HG03457 (cell line): ENCODE measurements around the gene APH1B.

Source experiments
- ATAC-seq: cut with Tn5 transposase; IDR thresholded peaks from one replicate; pipeline ENCODE4 v1.9.1; 2021; ENCODE audit warnings: moderate number of reproducible peaks; ENCODE audit not compliant: unreplicated experiment

The APH1B gene

GRCh38 chr15:63251701-63252100 lies 25.7 kb upstream of the APH1B start:
- no peak for ATAC-seq

DNA sequence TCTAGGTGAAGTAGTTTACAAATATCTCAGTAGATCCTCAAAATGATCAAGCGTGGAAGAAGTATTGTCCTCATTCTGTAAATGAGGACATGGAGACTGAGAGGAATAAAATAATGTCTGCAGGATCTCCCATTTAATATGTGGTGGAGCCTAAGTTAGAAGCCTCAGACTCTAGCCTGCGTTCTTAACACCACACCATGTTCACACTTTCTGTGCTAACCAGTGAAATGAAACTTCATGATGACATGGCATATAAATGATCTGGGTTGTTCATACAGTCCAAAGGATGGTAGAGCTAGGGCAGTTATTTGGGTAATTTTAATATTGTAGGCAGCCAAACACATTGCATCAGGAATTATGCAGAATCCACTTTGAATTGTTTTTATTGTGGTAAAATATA lies 25.1 kb upstream of the APH1B start:
- ATAC-seq = no peak

DNA sequence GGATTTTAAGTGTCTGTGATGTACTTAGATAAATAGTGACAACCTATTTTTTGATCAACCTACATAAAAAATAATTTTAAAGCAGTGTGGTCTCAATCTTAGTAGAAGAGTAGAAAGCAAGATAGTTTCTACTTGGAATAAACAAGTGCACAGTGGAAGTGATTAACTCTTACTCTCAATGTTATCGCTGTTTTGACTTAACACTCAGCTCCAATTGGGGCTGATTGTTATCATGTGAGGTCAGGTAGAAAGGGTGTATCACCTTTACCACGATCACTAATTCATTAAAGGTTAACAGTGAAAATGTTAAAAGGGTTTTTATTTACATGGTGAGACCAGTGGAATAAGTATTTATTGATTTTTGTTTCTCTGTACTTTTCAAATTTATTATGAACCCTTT lies 22.4 kb upstream of the APH1B start:
- ATAC-seq = no peak

- no peak for ATAC-seq
Observed at GRCh38 chr15:63255489-63255990, 21.9 kb upstream of the APH1B start.

GRCh38 chr15:63256433-63257274 lies 20.8 kb upstream of the APH1B start:
- ATAC-seq = no peak

DNA sequence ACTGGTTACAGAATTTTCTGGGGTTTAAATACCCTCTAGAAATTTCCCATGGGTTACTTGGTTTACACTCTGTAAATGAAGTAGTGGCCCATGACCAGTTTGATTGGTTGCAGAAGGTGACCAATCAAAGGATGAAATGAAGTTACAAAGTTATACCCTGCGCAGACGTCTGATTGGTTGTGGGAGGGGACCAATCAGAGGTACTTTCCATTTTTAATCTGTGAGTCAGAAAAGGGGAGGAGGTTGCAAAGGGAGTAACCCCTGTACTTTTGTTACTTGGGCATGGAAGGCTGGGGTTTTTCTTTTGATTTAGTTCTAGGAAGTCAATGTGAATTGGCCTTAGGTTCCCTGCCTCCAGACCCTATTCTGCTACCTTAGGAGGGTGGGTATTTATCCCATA lies 18.7 kb upstream of the APH1B start:
- no peak for ATAC-seq

- no peak for ATAC-seq
Observed at GRCh38 chr15:63260791-63261190, 16.6 kb upstream of the APH1B start.

DNA sequence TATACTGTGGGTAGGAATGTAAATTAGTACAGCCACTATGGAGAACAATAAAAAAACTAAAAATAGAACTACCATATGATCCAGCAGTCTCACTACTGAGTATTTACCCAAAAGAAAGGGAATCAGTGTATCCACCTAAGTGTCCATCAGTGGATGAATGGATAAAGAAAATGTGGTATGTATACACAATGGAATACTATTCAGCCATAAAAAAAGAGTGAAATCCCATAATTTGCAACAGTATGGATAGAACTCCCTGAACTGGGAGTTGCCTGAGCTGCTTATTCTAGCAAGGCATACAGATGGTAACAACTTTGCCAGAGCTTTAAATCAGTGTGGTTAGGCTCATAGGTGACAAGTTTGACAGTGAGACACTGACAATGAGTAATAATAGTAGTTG lies 16.1 kb upstream of the APH1B start:
- ATAC-seq = no peak

DNA sequence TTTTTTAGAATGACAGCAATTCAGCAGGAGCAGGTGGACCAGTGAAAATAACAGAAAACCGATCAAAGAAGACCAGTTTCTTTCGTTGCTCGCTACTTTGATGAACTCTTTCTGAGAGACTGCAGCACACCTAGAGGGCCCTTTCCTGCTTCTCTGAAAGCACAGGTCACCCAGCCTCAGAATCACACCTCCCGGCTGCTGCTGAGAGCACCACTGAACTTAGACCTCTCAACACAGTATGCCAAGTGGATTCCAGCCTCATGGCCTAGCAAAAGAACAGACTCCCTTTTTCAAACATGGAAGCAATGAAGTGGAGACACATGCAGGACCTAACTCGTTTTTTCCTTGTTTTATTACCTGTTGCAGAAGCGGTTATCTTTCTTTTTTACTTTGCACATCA lies 13.9 kb upstream of the APH1B start:
- no peak for ATAC-seq

DNA sequence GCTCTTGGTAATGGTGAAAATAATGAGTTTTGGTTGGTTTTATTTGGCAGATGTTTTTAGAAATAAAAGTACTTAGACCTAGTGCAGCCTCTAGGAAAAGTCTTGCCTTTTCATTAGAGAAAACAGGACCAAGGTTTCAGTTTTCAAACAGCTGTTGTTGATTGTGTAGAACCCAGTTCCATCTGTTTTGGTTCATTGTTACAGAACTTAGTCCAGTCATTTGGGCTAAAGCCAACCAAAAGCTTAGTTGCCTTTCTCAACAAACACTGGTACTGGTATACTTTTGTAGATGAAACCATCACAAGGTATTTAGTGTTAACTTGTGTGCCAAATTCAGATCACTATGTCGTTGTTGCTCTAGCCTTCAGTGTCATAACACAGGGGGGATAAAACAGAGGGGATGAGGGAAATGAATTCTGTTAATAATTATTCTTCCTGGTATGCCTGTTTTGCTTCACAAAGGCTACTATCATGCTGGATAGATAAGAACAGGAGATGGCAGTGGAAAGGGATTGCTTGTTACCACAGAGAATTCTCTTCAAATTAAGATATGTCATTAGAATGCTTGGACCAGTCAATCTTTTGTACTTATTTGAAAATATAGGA lies 12.6 kb upstream of the APH1B start:
- no peak for ATAC-seq

DNA sequence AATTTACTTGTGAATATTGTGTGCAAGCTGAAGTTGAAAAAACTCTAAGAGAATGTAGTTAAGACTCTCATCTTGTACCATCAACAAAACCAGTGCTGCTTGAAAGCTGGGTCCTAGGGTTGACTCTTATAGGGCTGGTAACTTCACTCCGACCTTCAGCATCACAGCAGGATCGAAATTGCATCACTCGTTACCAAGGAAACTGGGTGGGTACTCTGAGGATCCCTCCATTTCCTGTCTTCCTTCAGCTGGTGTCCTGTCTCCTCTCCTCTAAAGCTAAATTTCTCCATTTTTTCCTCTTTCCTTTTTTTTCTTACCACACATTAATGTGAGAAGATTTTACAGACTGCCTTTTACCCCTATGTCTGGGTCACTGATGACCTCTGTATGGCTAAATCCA lies 3.0 kb upstream of the APH1B start:
- ATAC-seq = no peak

DNA sequence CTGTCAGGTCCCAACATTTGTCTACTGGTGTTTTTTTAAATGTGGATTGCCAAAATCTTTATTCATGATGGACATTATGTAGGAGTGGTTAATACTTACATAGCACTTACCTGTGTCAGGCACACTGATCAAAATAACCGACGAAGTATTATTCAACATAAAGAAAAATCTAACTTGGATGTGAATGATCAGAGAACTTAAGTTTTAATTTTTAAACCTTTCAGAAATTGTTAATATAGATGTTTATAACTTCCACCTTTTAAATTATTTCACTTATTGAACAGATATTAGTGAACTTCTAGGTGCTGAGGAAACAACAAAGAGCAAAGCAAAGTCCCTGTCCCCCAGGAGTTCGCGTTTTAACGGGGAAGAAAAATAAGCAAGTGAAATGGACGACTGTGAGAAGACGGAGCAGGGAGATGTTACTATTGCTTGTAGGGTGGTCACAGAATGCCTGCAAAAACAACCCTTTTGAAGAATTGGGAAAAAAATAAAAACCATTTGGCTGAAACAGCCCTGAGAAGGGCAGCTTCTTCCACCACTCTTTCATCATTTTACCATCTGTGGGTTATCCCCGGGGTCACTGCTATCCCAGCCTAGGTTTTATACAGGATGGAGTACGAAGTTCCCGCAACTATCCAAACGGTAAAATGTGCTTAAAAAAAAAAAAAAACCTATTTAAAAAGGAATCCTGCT lies 915 bp upstream of the APH1B start:
- ATAC-seq = no peak

- no peak for ATAC-seq
Observed at GRCh38 chr15:63277893-63278456, 570 bp downstream of the APH1B start.

- no peak for ATAC-seq
Observed at GRCh38 chr15:63283126-63283525, 5.7 kb downstream of the APH1B start.

DNA sequence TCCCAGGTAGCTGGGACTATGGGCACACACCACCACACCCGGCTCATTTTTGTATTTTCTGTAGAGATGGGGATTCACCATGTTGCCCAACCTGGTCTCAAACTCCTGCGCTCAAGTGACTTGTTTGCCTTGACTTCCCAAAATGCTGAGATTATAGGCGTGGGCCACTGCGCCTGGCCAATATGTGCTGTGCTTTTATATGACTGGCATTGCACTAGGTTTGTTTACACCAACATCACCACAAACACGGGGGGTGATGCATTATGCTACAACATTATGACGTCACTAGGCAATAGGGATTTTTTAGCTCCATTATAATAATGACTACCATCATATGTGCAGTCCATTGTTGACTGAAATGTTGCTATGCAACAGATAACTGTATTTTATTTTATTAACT lies 6.9 kb downstream of the APH1B start:
- ATAC-seq = no peak

DNA sequence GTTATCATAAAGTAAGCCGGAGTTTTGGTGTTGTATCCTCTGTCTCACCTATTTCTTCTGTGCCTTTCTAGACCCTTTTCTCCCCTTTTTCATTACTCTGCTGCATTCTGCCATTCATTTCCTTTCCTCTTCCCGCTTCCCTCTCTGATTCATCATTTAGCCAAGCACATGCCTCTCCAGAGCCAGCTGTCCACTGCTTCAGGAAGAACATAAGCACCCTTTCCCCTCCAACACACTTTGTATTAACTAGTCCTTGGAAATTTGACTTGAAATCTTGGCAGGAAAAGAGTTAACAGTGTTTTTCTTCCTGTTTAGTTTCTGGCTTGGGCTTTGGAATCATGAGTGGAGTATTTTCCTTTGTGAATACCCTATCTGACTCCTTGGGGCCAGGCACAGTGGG lies 9.7 kb downstream of the APH1B start:
- no peak for ATAC-seq

DNA sequence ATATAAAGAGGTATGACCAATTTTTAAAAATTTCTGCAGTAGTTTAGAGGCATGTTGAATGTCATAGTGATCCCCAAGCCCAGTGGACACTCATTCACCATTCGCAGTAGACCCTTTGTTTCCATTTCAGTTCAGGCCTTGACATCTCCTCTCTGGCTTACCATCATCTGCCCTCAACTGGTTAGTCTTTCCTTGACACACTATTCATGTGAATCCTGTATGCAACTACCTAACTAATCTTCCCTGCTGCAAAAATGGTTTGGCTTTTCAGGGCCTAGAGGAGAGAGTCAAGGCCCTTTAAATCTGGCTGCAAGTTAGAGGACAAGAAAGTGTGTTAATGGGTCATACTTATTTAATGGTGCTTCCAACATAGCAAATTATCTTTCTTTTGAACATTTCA lies 10.9 kb downstream of the APH1B start:
- no peak for ATAC-seq

- no peak for ATAC-seq
Observed at GRCh38 chr15:63288778-63289378, 11.5 kb downstream of the APH1B start.

GRCh38 chr15:63291507-63291906 lies 14.1 kb downstream of the APH1B start:
- no peak for ATAC-seq

GRCh38 chr15:63292241-63292640 lies 14.8 kb downstream of the APH1B start:
- no peak for ATAC-seq

- ATAC-seq = no peak
Observed at GRCh38 chr15:63292771-63293170, 15.4 kb downstream of the APH1B start.
